ENCODE results near the gene CAST. TPM values are rescaled to one million over a fixed set of nuclear protein-coding genes. Genes with fewer than 3 reads are reported as not detected.

Gene CAST
- total and polyA plus RNA-seq, 8 donors = 26.5 to 100 (median 63.6) TPM

DNA sequence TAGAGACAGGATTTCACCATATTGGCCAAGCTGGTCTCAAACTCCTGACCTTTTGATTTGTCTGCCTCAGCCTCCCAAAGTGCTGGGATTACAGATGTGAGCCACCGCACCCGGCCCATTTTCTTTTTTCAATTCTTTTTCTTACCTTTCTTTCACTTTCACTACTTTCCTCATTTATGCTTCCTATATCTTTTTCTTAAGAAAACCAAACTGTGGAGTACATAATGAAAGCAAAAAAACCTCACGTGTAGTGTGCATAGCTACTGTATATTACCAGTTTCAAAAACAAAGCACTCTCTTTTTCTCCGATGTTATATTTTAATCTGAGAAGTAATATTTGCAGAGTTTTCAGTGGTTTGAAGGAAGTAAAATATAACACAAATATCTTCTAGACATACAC lies 8.0 kb upstream of the CAST start:
- intact Hi-C loops (cut with DNase I) = no loop called here
- FAIRE-seq (no peak), DNase-seq (no peak), ATAC-seq (no peak)
- no peaks in the 10 kb centered on the region for H3K27me3 ChIP-seq
- H3K36me3 ChIP-seq = no peaks in the 10 kb centered on the region
- H3K27ac ChIP-seq = no peak overlapping the region
- 86 to 88% methylated on average over 4 of the region's 4 CpGs for WGBS, 2 donors
- H3K4me3 ChIP-seq = no peak overlapping the region
- H3K4me1 ChIP-seq = peaks cover 0 to 8% (median under 1%) of the 10 kb centered on the region in 3 donors
- no peaks in the 10 kb centered on the region for H3K9me3 ChIP-seq
- TF ChIP-seq, protein P1, sequence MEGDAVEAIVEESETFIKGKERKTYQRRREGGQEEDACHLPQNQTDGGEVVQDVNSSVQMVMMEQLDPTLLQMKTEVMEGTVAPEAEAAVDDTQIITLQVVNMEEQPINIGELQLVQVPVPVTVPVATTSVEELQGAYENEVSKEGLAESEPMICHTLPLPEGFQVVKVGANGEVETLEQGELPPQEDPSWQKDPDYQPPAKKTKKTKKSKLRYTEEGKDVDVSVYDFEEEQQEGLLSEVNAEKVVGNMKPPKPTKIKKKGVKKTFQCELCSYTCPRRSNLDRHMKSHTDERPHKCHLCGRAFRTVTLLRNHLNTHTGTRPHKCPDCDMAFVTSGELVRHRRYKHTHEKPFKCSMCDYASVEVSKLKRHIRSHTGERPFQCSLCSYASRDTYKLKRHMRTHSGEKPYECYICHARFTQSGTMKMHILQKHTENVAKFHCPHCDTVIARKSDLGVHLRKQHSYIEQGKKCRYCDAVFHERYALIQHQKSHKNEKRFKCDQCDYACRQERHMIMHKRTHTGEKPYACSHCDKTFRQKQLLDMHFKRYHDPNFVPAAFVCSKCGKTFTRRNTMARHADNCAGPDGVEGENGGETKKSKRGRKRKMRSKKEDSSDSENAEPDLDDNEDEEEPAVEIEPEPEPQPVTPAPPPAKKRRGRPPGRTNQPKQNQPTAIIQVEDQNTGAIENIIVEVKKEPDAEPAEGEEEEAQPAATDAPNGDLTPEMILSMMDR (IDR thresholded peaks at IDR 0.05) = no peak

DNA sequence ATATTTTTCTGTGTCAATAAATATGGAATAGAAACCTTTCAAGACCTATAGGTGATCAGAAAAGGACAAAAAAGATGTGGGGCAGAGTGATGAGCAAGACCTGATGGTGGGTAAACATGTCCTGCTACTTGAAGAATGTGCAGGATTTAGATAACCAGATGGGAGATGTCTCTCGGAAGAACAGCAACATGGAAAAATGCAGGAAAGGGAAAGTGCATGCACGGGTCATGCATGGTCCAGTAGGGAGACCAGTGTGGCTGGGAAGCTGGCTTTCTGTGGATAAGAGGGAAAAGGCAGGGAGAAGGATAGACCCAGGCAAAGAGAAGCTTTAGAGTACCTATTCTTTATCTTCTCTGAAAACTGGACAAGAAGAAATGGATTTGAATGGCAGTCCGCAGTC lies 7.1 kb upstream of the CAST start:
- Histone ChIP-seq H3K9me3 (no peaks in the 10 kb centered on the region), H3K36me3 (no peaks in the 10 kb centered on the region), H3K27me3 (no peaks in the 10 kb centered on the region), H3K27ac (no peak overlapping the region), H3K4me1 (peaks cover 0 to 8% (median 0%) of the 10 kb centered on the region in 3 donors), H3K4me3 (no peak overlapping the region)
- intact Hi-C loops (cut with DNase I) = no loop called here
- ATAC-seq (no peak), FAIRE-seq (no peak), DNase-seq (no peak)
- TF ChIP-seq, protein P1 (IDR thresholded peaks at IDR 0.05) = no peak
- WGBS, 2 donors = 85 to 92% methylated on average over 3 of the region's 3 CpGs

DNA sequence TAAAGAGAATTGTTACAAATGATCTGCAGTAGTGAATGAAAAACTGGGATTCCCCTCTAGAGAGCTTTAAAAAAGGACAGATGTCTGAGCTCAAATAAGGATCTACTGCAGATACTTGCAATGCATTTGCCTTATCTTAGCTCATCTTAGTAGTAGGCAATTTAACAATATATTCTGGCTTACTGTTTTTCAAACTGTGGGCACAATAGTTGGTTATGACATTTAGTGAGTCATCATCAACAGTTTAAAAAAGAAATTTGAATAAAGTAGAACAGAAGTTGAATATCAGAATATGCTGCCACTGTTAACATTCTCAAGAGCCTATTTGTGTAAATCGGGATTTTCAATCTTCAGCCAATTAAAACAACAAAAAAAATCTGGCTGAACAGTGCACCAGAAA lies 6.7 kb upstream of the CAST start:
- Histone ChIP-seq H3K36me3 (no peaks in the 10 kb centered on the region), H3K4me3 (no peak overlapping the region), H3K27me3 (no peaks in the 10 kb centered on the region), H3K4me1 (peaks cover 0 to 8% (median under 1%) of the 10 kb centered on the region in 3 donors), H3K27ac (no peak overlapping the region), H3K9me3 (no peaks in the 10 kb centered on the region)
- DNase-seq (no peak), ATAC-seq (no peak), FAIRE-seq (no peak)
- 22 to 25% methylated on average over 1 of the region's 1 CpG for WGBS, 2 donors
- intact Hi-C loops (cut with DNase I) = no loop called here
- TF ChIP-seq, protein P1 (IDR thresholded peaks at IDR 0.05) = no peak

DNA sequence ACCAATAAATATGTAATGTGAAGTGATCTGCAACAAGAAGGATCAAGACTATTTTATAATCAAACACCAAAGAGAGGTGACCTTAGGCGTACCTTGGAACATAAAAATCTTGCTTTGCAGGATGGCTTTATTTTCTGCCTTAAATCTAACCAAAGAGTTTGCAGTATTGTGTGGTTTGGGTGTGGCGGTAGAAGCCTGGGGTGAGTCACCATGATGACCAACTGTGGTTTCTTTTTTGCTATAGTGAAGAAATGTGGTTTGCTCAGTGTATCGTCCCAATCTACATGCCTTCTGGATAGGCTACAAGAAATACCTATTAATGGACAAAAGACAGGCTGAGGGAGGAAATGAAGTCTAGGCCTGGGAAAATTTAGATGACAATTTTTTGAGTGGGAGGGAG lies 5.1 kb upstream of the CAST start:
- no peaks in the 10 kb centered on the region for H3K36me3 ChIP-seq
- H3K27ac ChIP-seq = no peak overlapping the region
- 85 to 86% methylated on average over 3 of the region's 3 CpGs for WGBS, 2 donors
- H3K27me3 ChIP-seq = no peaks in the 10 kb centered on the region
- peak in 1 of 4 donors; percentile 26 for ATAC-seq
- TF ChIP-seq, protein P1 (IDR thresholded peaks at IDR 0.05) = no peak
- intact Hi-C loops (cut with DNase I) = no loop called here
- H3K9me3 ChIP-seq = no peaks in the 10 kb centered on the region
- peak; percentile 56 for FAIRE-seq
- H3K4me1 ChIP-seq = peaks cover 4 to 8% (median 5%) of the 10 kb centered on the region in 3 donors
- H3K4me3 ChIP-seq = no peak overlapping the region
- no peak for DNase-seq

DNA sequence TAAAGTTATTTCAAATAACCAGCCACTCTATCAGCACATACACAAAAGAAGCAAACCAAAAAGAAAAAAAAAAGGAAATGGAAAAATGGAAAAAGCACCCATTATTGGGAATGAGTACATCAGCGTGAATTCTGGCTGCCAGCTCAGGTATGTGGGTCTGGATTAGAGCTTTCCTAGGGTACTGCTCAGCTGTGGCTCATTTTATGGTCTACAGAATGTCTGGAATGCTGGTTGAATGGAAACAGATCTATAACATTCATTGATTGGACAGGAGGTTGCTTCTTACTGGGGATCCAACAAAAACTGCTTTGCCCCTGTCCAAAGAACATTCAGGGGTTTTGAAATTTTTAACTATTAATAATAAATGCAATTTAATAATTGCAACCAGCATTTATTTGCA lies 3.9 kb upstream of the CAST start:
- Histone ChIP-seq H3K27ac (no peak overlapping the region), H3K36me3 (no peaks in the 10 kb centered on the region), H3K4me3 (no peak overlapping the region), H3K4me1 (peaks cover 4 to 8% (median 6%) of the 10 kb centered on the region in 3 donors), H3K27me3 (no peaks in the 10 kb centered on the region), H3K9me3 (no peaks in the 10 kb centered on the region)
- TF ChIP-seq, protein P1 (IDR thresholded peaks at IDR 0.05) = no peak
- no peak for DNase-seq
- no peak for FAIRE-seq
- WGBS, 2 donors = 57 to 60% methylated on average over 1 of the region's 1 CpG
- no peak for ATAC-seq
- intact Hi-C loops (cut with DNase I) = no loop called here

Data from pancreas (tissue), 10 donors.